HG03066 (cell line): ENCODE results near the gene BMP5.
"Not testable (repeated sequence)": the region's sequence is repeated elsewhere in the genome, so short reads cannot be mapped to it uniquely, and the experiment has no call there.

Experiments used
- ATAC-seq: cut with Tn5 transposase; IDR thresholded peaks from one replicate; pipeline ENCODE4 v1.9.1; 2021; ENCODE audit warnings: low read depth; ENCODE audit not compliant: unreplicated experiment

BMP5 gene

GRCh38 chr6:55875400-55875799 lies at the start of gene BMP5:
TSS of gene BMP5 (minus strand) at chr6:55875590. CDS start at chr6:55874865, 725 bp downstream.
- ATAC-seq = no peak

- ATAC-seq = no peak
Observed at GRCh38 chr6:55922406-55922805, 47.0 kb upstream of the BMP5 start.

GRCh38 chr6:55919716-55920308 lies 44.4 kb upstream of the BMP5 start:
- ATAC-seq = no peak

GRCh38 chr6:55918639-55919038 lies 43.2 kb upstream of the BMP5 start:
- ATAC-seq = no peak

GRCh38 chr6:55917751-55918415 lies 42.5 kb upstream of the BMP5 start:
- ATAC-seq = no peak

GRCh38 chr6:55916188-55916587 lies 40.8 kb upstream of the BMP5 start:
- no peak for ATAC-seq

GRCh38 chr6:55913228-55914195 lies 38.1 kb upstream of the BMP5 start:
- no peak for ATAC-seq

- ATAC-seq = not testable (repeated sequence)
Observed at GRCh38 chr6:55910466-55910865, 35.1 kb upstream of the BMP5 start.

- not testable (repeated sequence) for ATAC-seq
Observed at GRCh38 chr6:55909911-55910310, 34.5 kb upstream of the BMP5 start.

GRCh38 chr6:55902796-55903195 lies 27.4 kb upstream of the BMP5 start:
- no peak for ATAC-seq

- no peak for ATAC-seq
Observed at GRCh38 chr6:55901765-55902270, 26.4 kb upstream of the BMP5 start.

- ATAC-seq = no peak
Observed at GRCh38 chr6:55898342-55898741, 23.0 kb upstream of the BMP5 start.

GRCh38 chr6:55897346-55897745 lies 22.0 kb upstream of the BMP5 start:
- ATAC-seq = no peak

GRCh38 chr6:55895972-55896730 lies 20.8 kb upstream of the BMP5 start:
- ATAC-seq = no peak

GRCh38 chr6:55892749-55893357 lies 17.5 kb upstream of the BMP5 start:
- ATAC-seq = no peak

- ATAC-seq = no peak
Observed at GRCh38 chr6:55888917-55889316, 13.5 kb upstream of the BMP5 start.

GRCh38 chr6:55886185-55886836 lies 10.9 kb upstream of the BMP5 start:
- ATAC-seq = no peak

- ATAC-seq = no peak
Observed at GRCh38 chr6:55882718-55883569, 7.6 kb upstream of the BMP5 start.

GRCh38 chr6:55877283-55877682 lies 1.9 kb upstream of the BMP5 start:
- no peak for ATAC-seq
